Measurements from ENCODE around the gene DNAJB13. TPM values are rescaled to one million over a fixed set of nuclear protein-coding genes. Genes with fewer than 3 reads are reported as not detected.

DNAJB13 gene
- total and polyA plus RNA-seq, 2 of the 13 experiments (the other 11 are each of a cell fraction or from before 2014, with no cell fraction given), result 2.3 TPM; not detected in 1

GRCh38 chr11:73916435-73916834 lies 34.4 kb upstream of the DNAJB13 start:
- Histone ChIP-seq H3K4me1 (ENCODE audit: insufficient read depth, low read length) (0 out of 2 replicates have a peak, but pooled peaks cover 9% of the 10 kb centered on the region), H3K27me3 (ENCODE audit: control insufficient read depth in 1 of 2, insufficient read depth in 2 of 2, low read length in 2 of 2) (no peaks in the 10 kb centered on the region), H4K20me1 (ENCODE audit: insufficient read depth, low read length) (no peaks in the 10 kb centered on the region), H3K36me3 (replicated peaks in 1 of 2; ENCODE audit: control insufficient read depth in 1 of 2, insufficient read depth in 2 of 2, low read length in 2 of 2) (peaks cover 14 to 64% of the 10 kb centered on the region in 2 experiments), H3K79me2 (ENCODE audit: insufficient read depth, low read length) (no peaks in the 10 kb centered on the region), H3K9ac (ENCODE audit: insufficient read depth, low read depth, low read length) (no peak overlapping the region), H3K27ac (ENCODE audit: extremely low read length, insufficient read depth, low read length) (no peak overlapping the region), H2AFZ (ENCODE audit: low read length) (no peak overlapping the region), H3K4me2 (ENCODE audit: low read depth, low read length) (no peak overlapping the region), H3K4me3 (replicated peaks in 1 of 3; ENCODE audit: insufficient read depth in 1 of 3, low read depth in 2 of 3, low read length in 3 of 3) (no peak overlapping the region), H3K9me3 (ENCODE audit: low read length) (no peaks in the 10 kb centered on the region)
- DNase-seq (ENCODE audit: low spot score) (no peak), ATAC-seq (no peak), FAIRE-seq (no peak)
- 85% methylated on average over 1 of the region's 1 CpG for WGBS (ENCODE audit: low lambda C conversion rate)
- intact Hi-C loops (cut with micrococcal nuclease; ENCODE audit: unreplicated experiment) (no loop called here), in situ Hi-C loops (cut with HindIII; ENCODE audit: extremely low pct_ligation_motif_present, low pct_unique_long_range_greater_than_20kb) (no loop called here)
- ChIA-PET CTCF (ENCODE audit: low intra/inter-chr PET ratio, low total read pairs) (no interaction called here), POLR2A (no interaction called here)
- no TSS peak for BruUV-seq (replicated peaks)
- no peak for TF ChIP-seq ZSCAN20 (CRISPR knock-in tag; IDR thresholded peaks at IDR 0.05; ENCODE audit: borderline replicate concordance)
- TF ChIP-seq ZNF441 (CRISPR knock-in tag; IDR thresholded peaks at IDR 0.05; ENCODE audit: borderline replicate concordance), result no peak
- no peak for TF ChIP-seq AFF4 (CRISPR knock-in tag; IDR thresholded peaks at IDR 0.05)
- no peak for TF ChIP-seq FOXK2 (IDR thresholded peaks at IDR 0.05)
- TF ChIP-seq MBNL3 (CRISPR knock-in tag; conservative IDR thresholded peaks at IDR 0.05), result no peak
- TF ChIP-seq REPIN1 (CRISPR knock-in tag; IDR thresholded peaks at IDR 0.05; ENCODE audit: borderline replicate concordance, low read depth), result no peak
- no peak for TF ChIP-seq RBAK (CRISPR knock-in tag; IDR thresholded peaks at IDR 0.05)
- no peak for TF ChIP-seq CREBL2 (CRISPR knock-in tag; IDR thresholded peaks at IDR 0.05; ENCODE audit: borderline replicate concordance)
- TF ChIP-seq ZNF383 (CRISPR knock-in tag; IDR thresholded peaks at IDR 0.05; ENCODE audit: borderline replicate concordance), result no peak
- TF ChIP-seq TRIM22 (IDR thresholded peaks at IDR 0.05), result no peak
- TF ChIP-seq TCF7L2 (IDR thresholded peaks at IDR 0.05; ENCODE audit: low read depth, low read length), result no peak
- no peak for TF ChIP-seq HNRNPLL (IDR thresholded peaks at IDR 0.05; ENCODE audit: low read depth, low read length, poor library complexity, severe bottlenecking)
- TF ChIP-seq ZNF451 (CRISPR knock-in tag; IDR thresholded peaks at IDR 0.05), result no peak
- no peak for TF ChIP-seq ARNTL (CRISPR knock-in tag; IDR thresholded peaks at IDR 0.05)

Data from HepG2 (cell line).